ENCODE data around the gene RNF157. TPM values are rescaled to one million over a fixed set of nuclear protein-coding genes. Genes with fewer than 3 reads are reported as not detected.

Gene RNF157
- total and polyA plus RNA-seq, 9 of the 15 experiments (the other 6 are each of a cell fraction or from before 2014, with no cell fraction given) = 8.1 to 31.7 (median 20.8) TPM

- no peak for TF ChIP-seq E2F1 (CRISPR knock-in tag; IDR thresholded peaks at IDR 0.05)
- TF ChIP-seq, protein P1, sequence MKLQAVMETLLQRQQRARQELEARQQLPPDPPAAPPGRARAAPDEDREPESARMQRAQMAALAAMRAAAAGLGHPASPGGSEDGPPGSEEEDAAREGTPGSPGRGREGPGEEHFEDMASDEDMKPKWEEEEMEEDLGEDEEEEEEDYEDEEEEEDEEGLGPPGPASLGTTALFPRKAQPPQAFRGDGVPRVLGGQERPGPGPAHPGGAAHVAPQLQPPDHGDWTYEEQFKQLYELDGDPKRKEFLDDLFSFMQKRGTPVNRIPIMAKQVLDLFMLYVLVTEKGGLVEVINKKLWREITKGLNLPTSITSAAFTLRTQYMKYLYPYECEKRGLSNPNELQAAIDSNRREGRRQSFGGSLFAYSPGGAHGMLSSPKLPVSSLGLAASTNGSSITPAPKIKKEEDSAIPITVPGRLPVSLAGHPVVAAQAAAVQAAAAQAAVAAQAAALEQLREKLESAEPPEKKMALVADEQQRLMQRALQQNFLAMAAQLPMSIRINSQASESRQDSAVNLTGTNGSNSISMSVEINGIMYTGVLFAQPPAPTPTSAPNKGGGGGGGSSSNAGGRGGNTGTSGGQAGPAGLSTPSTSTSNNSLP (IDR thresholded peaks at IDR 0.05; ENCODE audit: borderline replicate concordance, low read depth, low read length) = no peak
- TF ChIP-seq, protein P2, sequence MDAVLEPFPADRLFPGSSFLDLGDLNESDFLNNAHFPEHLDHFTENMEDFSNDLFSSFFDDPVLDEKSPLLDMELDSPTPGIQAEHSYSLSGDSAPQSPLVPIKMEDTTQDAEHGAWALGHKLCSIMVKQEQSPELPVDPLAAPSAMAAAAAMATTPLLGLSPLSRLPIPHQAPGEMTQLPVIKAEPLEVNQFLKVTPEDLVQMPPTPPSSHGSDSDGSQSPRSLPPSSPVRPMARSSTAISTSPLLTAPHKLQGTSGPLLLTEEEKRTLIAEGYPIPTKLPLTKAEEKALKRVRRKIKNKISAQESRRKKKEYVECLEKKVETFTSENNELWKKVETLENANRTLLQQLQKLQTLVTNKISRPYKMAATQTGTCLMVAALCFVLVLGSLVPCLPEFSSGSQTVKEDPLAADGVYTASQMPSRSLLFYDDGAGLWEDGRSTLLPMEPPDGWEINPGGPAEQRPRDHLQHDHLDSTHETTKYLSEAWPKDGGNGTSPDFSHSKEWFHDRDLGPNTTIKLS (IDR thresholded peaks at IDR 0.05; ENCODE audit: borderline replicate concordance, low read depth) = no peak
- TF ChIP-seq MAFK (IDR thresholded peaks at IDR 0.05; ENCODE audit: low read length) = no peak
- no peak for TF ChIP-seq ZBED1 (IDR thresholded peaks at IDR 0.05)
- no peak for TF ChIP-seq SNRNP70 (optimal IDR thresholded peaks at IDR 0.05; ENCODE audit: low read depth, low read length)
- TF ChIP-seq NR2F6 (CRISPR knock-in tag; IDR thresholded peaks at IDR 0.05) = no peak
- TF ChIP-seq, protein P3, sequence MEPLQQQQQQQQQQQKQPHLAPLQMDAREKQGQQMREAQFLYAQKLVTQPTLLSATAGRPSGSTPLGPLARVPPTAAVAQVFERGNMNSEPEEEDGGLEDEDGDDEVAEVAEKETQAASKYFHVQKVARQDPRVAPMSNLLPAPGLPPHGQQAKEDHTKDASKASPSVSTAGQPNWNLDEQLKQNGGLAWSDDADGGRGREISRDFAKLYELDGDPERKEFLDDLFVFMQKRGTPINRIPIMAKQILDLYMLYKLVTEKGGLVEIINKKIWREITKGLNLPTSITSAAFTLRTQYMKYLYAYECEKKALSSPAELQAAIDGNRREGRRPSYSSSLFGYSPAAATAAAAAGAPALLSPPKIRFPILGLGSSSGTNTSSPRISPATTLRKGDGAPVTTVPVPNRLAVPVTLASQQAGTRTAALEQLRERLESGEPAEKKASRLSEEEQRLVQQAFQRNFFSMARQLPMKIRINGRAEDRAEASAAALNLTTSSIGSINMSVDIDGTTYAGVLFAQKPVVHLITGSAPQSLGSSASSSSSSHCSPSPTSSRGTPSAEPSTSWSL (CRISPR knock-in tag; IDR thresholded peaks at IDR 0.05; ENCODE audit: borderline replicate concordance) = no peak
- TF ChIP-seq RB1 (IDR thresholded peaks at IDR 0.05; ENCODE audit: low read depth) = peak; percentile 80
- peak; percentile 46; the same call in 1 of the 2 replicates for TF ChIP-seq ZBTB7A (IDR thresholded peaks at IDR 0.05; ENCODE audit: borderline replicate concordance, control insufficient read depth, low read depth, low read length)
- no peak for TF ChIP-seq ZNF766 (CRISPR knock-in tag; conservative IDR thresholded peaks at IDR 0.05)
- no peak for TF ChIP-seq ZKSCAN3 (CRISPR knock-in tag; IDR thresholded peaks at IDR 0.05)
- TF ChIP-seq GTF2F1 (IDR thresholded peaks at IDR 0.05; ENCODE audit: low read depth, low read length) = no peak
- TF ChIP-seq ZNF124 (CRISPR knock-in tag; IDR thresholded peaks at IDR 0.05) = no peak
- TF ChIP-seq TCF3 (CRISPR knock-in tag; IDR thresholded peaks at IDR 0.05) = no peak
- TF ChIP-seq, protein P4, sequence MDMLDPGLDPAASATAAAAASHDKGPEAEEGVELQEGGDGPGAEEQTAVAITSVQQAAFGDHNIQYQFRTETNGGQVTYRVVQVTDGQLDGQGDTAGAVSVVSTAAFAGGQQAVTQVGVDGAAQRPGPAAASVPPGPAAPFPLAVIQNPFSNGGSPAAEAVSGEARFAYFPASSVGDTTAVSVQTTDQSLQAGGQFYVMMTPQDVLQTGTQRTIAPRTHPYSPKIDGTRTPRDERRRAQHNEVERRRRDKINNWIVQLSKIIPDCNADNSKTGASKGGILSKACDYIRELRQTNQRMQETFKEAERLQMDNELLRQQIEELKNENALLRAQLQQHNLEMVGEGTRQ (CRISPR knock-in tag; IDR thresholded peaks at IDR 0.05) = no peak
- no peak for TF ChIP-seq NRF1 (conservative IDR thresholded peaks at IDR 0.05 in 1 of 2, IDR thresholded peaks at IDR 0.05 in 1 of 2)
Measured at GRCh38 chr17:76278952-76279741, 38.9 kb upstream of the RNF157 start (continued).
